Neural cell (in vitro differentiated cells): ENCODE results near the gene CDKL5.

ENCODE experiments used
- CTCF ChIP-seq: fragments of 450-650 bp; IDR thresholded peaks from 2 replicates; pipeline ENCODE4 v1.5.1; 2014; ENCODE audit warnings: antibody characterized with exemption, mild to moderate bottlenecking, moderate library complexity; ENCODE audit not compliant: poor library complexity, severe bottlenecking
- EP300 ChIP-seq: fragments of 450-650 bp; conservative IDR thresholded peaks from 2 replicates; pipeline ENCODE4 v1.6.1; 2014; ENCODE audit warnings: antibody characterized with exemption, mild to moderate bottlenecking, moderate library complexity; ENCODE audit not compliant: poor library complexity, severe bottlenecking
- EZH2 ChIP-seq: fragments of 200-600, 300-800 bp; shearing (Covaris generic), sonication (generic); IDR thresholded peaks from 2 replicates; pipeline ENCODE4 v1.6.1; 2014; ENCODE audit warnings: antibody characterized with exemption, low read length, borderline replicate concordance, mild to moderate bottlenecking; ENCODE audit not compliant: insufficient read depth, poor library complexity, severe bottlenecking
- MXI1 ChIP-seq: fragments of 450-650 bp; conservative IDR thresholded peaks from 2 replicates; pipeline ENCODE4 v1.6.1; 2014; ENCODE audit warnings: antibody characterized with exemption, mild to moderate bottlenecking; ENCODE audit not compliant: poor library complexity, severe bottlenecking
- POLR2AphosphoS5 ChIP-seq: IDR thresholded peaks from 2 replicates; pipeline ENCODE4 v1.6.1; 2012
- RAD21 ChIP-seq: fragments of 450-650 bp; conservative IDR thresholded peaks from 2 replicates; pipeline ENCODE4 v1.6.1; 2014; ENCODE audit warnings: antibody characterized with exemption, mild to moderate bottlenecking, moderate library complexity
- REST ChIP-seq: IDR thresholded peaks from 2 replicates; pipeline ENCODE4 v1.6.1; 2012; ENCODE audit warnings: borderline replicate concordance
- SMC3 ChIP-seq: fragments of 450-650 bp; conservative IDR thresholded peaks from 2 replicates; pipeline ENCODE4 v1.6.1; 2014; ENCODE audit warnings: antibody characterized with exemption, mild to moderate bottlenecking, moderate library complexity; ENCODE audit not compliant: poor library complexity

- TF ChIP-seq CTCF (no peak), EP300 (no peak), EZH2 (no peak), SMC3 (no peak), RAD21 (no peak), REST (no peak), POLR2AphosphoS5 (no peak), MXI1 (no peak)
These were observed 30.0 kb downstream of the CDKL5 start for GRCh38 chrX:18455384-18455783.
